Astrocyte (in vitro differentiated cells and primary cell): ENCODE data around the gene TUT4. TPM values are rescaled to one million over a fixed set of nuclear protein-coding genes. Genes with fewer than 3 reads are reported as not detected.

ENCODE experiments used
- DNase-seq: peaks from one replicate; pipeline ENCODE4 v3.0.0-alpha.2; 2010; ENCODE audit warnings: low read depth
- FAIRE-seq: peaks from 2 replicates; lab custom pipeline; 2011; peaks lifted over from hg19 to GRCh38; lab: Jason Lieb, UNC
- H2AFZ ChIP-seq: 2 replicates; pipeline ENCODE4 v1.6.0; 2012; ENCODE audit warnings: low read depth, low read length, inconsistent platforms
- H3K27ac ChIP-seq: 2 replicates; pipeline ENCODE4 v1.5.1; 2011; ENCODE audit warnings: low read depth, low read length, inconsistent platforms
- H3K27me3 ChIP-seq: 2 replicates; pipeline ENCODE4 v1.6.0; 2011; ENCODE audit warnings: low read length, inconsistent platforms; ENCODE audit not compliant: insufficient read depth
- H3K36me3 ChIP-seq: 2 replicates; pipeline ENCODE4 v1.5.1; 2011; ENCODE audit warnings: low read length, inconsistent platforms; ENCODE audit not compliant: insufficient read depth
- H3K4me1 ChIP-seq: 2 replicates; pipeline ENCODE4 v1.5.1; 2011; ENCODE audit warnings: low read length, inconsistent platforms; ENCODE audit not compliant: insufficient read depth
- H3K4me2 ChIP-seq: 2 replicates; pipeline ENCODE4 v1.6.0; 2012; ENCODE audit warnings: low read length, inconsistent platforms
- H3K4me3 ChIP-seq: 2 replicates; pipeline ENCODE4 v1.5.1; 2011; ENCODE audit warnings: low read depth, mild to moderate bottlenecking, low read length, inconsistent platforms; ENCODE audit not compliant: insufficient read depth
- H3K79me2 ChIP-seq: 2 replicates; pipeline ENCODE4 v1.6.0; 2012; ENCODE audit warnings: mild to moderate bottlenecking, low read length, inconsistent platforms; ENCODE audit not compliant: insufficient read depth
- H3K9ac ChIP-seq: 2 replicates; pipeline ENCODE4 v1.6.0; 2012; ENCODE audit warnings: mild to moderate bottlenecking, low read length, inconsistent platforms
- H3K9me3 ChIP-seq: 2 replicates; pipeline ENCODE4 v1.5.1; 2012; ENCODE audit warnings: low read depth, mild to moderate bottlenecking, low read length, inconsistent platforms; ENCODE audit not compliant: insufficient read depth
- H4K20me1 ChIP-seq: 2 replicates; pipeline ENCODE4 v1.6.0; 2012; ENCODE audit warnings: low read length, inconsistent platforms; ENCODE audit not compliant: insufficient read depth
- H3K27ac Mint-ChIP-seq: one replicate; pipeline ENCODE4 v1.8.0; 2021; ENCODE audit warnings: mild to moderate bottlenecking, mixed read lengths; ENCODE audit not compliant: unreplicated experiment
- H3K27me3 Mint-ChIP-seq: one replicate; pipeline ENCODE4 v1.8.0; 2021; ENCODE audit warnings: low read depth, mixed read lengths; ENCODE audit not compliant: unreplicated experiment
- H3K36me3 Mint-ChIP-seq: one replicate; pipeline ENCODE4 v1.8.0; 2021; ENCODE audit warnings: low read depth, mixed read lengths; ENCODE audit not compliant: unreplicated experiment
- H3K4me1 Mint-ChIP-seq: one replicate; pipeline ENCODE4 v1.8.0; 2021; ENCODE audit warnings: low read depth, mixed read lengths; ENCODE audit not compliant: unreplicated experiment
- H3K4me3 Mint-ChIP-seq: one replicate; pipeline ENCODE4 v1.8.0; 2021; ENCODE audit warnings: mild to moderate bottlenecking, moderate library complexity, mixed read lengths; ENCODE audit not compliant: unreplicated experiment
- H3K9me3 Mint-ChIP-seq: one replicate; pipeline ENCODE4 v1.8.0; 2021; ENCODE audit warnings: mild to moderate bottlenecking, mixed read lengths; ENCODE audit not compliant: unreplicated experiment
- CTCF ChIP-seq: IDR thresholded peaks from 2 replicates; pipeline ENCODE4 v1.5.1; 2011; ENCODE audit warnings: low read depth, mild to moderate bottlenecking, inconsistent platforms, low read length, moderate library complexity; ENCODE audit not compliant: insufficient read depth
- EZH2 ChIP-seq: IDR thresholded peaks from 2 replicates; pipeline ENCODE4 v1.6.1; 2012; ENCODE audit warnings: mild to moderate bottlenecking, low read length, inconsistent platforms; ENCODE audit not compliant: insufficient read depth
- total RNA-seq: library from RNA; stranded (reverse); gene quantifications from 2 replicates; pipeline ENCODE4 v1.2.1, GENCODE V29; 2021

Gene TUT4
- total RNA-seq, 1 donor from 2014 or later = 47.0 TPM

DNA sequence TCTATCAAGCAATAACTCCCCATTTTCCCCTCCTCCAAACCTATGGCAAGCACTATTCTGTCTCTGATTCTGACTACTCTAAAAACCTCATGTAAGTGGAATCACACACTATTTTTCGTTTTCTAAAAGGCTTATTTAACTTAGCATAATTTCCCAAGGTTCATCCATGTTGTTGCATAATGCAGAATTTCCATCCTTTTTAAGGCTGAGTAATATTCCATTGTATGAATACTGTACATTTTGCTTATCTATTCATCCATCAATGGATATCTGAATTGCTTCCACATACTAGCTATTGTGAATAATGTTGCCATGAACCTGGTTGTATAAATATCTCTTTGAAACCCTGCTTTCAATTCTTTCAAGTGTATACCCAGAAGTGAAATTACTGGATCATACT lies 48.2 kb downstream of the TUT4 start:
- Mint-ChIP-seq H3K4me3 (no peak overlapping the region), H3K4me1 (peaks cover 3% of the 10 kb centered on the region), H3K36me3 (peaks cover 3% of the 10 kb centered on the region), H3K27ac (no peak overlapping the region), H3K27me3 (no peaks in the 10 kb centered on the region), H3K9me3 (no peaks in the 10 kb centered on the region)
- Histone ChIP-seq H3K4me3 (no peak overlapping the region), H3K9me3 (no peaks in the 10 kb centered on the region), H3K36me3 (no peaks in the 10 kb centered on the region), H4K20me1 (no peaks in the 10 kb centered on the region), H3K4me1 (no peaks in the 10 kb centered on the region), H3K27ac (no peak overlapping the region), H3K79me2 (no peaks in the 10 kb centered on the region), H3K9ac (no peak overlapping the region), H3K4me2 (no peak overlapping the region), H2AFZ (no peak overlapping the region), H3K27me3 (no peaks in the 10 kb centered on the region)
- FAIRE-seq = peak; percentile 56
- DNase-seq = no peak
- TF ChIP-seq EZH2 (no peak), CTCF (no peak)

DNA sequence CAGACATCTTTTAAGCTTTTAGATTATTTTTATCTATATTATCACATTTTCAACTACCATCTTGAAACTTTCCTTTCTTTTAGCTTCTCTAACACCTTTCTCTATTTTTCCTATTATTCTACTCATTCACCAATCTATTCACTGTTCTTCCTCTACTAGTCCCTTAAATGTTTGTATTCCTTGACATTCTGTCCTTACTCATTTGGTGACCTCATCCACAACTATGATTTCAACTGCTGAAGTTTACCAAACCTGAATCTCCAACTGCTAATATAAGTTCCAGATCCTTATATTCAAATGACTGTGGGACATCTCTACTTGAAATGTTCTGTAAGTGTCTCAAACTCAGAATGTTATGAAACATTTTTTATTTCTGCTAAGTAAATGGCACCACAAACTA lies 49.2 kb downstream of the TUT4 start:
- peaks cover 4% of the 10 kb centered on the region for H4K20me1 ChIP-seq
- TF ChIP-seq EZH2 = no peak
- TF ChIP-seq CTCF = no peak
- no peak overlapping the region for H3K4me2 ChIP-seq
- H3K4me1 ChIP-seq = no peaks in the 10 kb centered on the region
- no peaks in the 10 kb centered on the region for H3K36me3 ChIP-seq
- Mint-ChIP-seq H3K4me3 (no peak overlapping the region), H3K36me3 (peaks cover 7% of the 10 kb centered on the region), H3K4me1 (no peaks in the 10 kb centered on the region), H3K9me3 (no peaks in the 10 kb centered on the region), H3K27ac (no peak overlapping the region), H3K27me3 (no peaks in the 10 kb centered on the region)
- no peaks in the 10 kb centered on the region for H3K27me3 ChIP-seq
- no peak overlapping the region for H3K27ac ChIP-seq
- no peak for FAIRE-seq
- H2AFZ ChIP-seq = no peak overlapping the region
- H3K9ac ChIP-seq = no peak overlapping the region
- H3K4me3 ChIP-seq = no peak overlapping the region
- no peaks in the 10 kb centered on the region for H3K79me2 ChIP-seq
- H3K9me3 ChIP-seq = no peaks in the 10 kb centered on the region
- no peak for DNase-seq

GRCh38 chr1:52502789-52503188 lies 50.1 kb downstream of the TUT4 start:
- Histone ChIP-seq H3K4me3 (no peak overlapping the region), H2AFZ (no peak overlapping the region), H4K20me1 (peaks cover 4% of the 10 kb centered on the region), H3K4me1 (no peaks in the 10 kb centered on the region), H3K27ac (no peak overlapping the region), H3K36me3 (no peaks in the 10 kb centered on the region), H3K27me3 (no peaks in the 10 kb centered on the region), H3K9ac (no peak overlapping the region), H3K4me2 (no peak overlapping the region), H3K79me2 (no peaks in the 10 kb centered on the region), H3K9me3 (no peaks in the 10 kb centered on the region)
- H3K9me3 Mint-ChIP-seq = no peaks in the 10 kb centered on the region
- H3K36me3 Mint-ChIP-seq = peaks cover 7% of the 10 kb centered on the region
- H3K27me3 Mint-ChIP-seq = no peaks in the 10 kb centered on the region
- H3K27ac Mint-ChIP-seq = no peak overlapping the region
- H3K4me1 Mint-ChIP-seq = no peaks in the 10 kb centered on the region
- no peak for DNase-seq
- no peak for FAIRE-seq
- no peak overlapping the region for H3K4me3 Mint-ChIP-seq
- TF ChIP-seq CTCF = no peak
- no peak for TF ChIP-seq EZH2
